PFSK-1 (cell line): ENCODE measurements around the gene ERC1.

Source experiments
- FOXP2 ChIP-seq: optimal IDR thresholded peaks from 2 replicates; pipeline ENCODE3; 2011; ENCODE audit warnings: borderline replicate concordance, control low read depth, inconsistent platforms; ENCODE audit not compliant: insufficient read depth; ENCODE audit errors: extremely low read length, extremely low read depth
- POLR2AphosphoS5 ChIP-seq: IDR thresholded peaks from 2 replicates; pipeline ENCODE4 v1.6.1; 2012; ENCODE audit warnings: low read depth, mild to moderate bottlenecking, control low read depth, low read length, moderate library complexity
- REST ChIP-seq, 2 experiments: IDR thresholded peaks; 2 replicates each; pipeline versions ENCODE4 v1.6.1 to v1.8.0; 2011 to 2012; ENCODE audit warnings: low read depth in 2 of 2, low read length in 2 of 2, control low read depth in 1 of 2, inconsistent platforms in 1 of 2, mild to moderate bottlenecking in 1 of 2, moderate library complexity in 1 of 2; ENCODE audit not compliant: insufficient read depth in 1 of 2
- SIN3A ChIP-seq: IDR thresholded peaks from 2 replicates; pipeline ENCODE4 v1.6.1; 2012; ENCODE audit warnings: mild to moderate bottlenecking, low read length, moderate library complexity, borderline replicate concordance; ENCODE audit not compliant: insufficient read depth
- TAF1 ChIP-seq: IDR thresholded peaks from 2 replicates; pipeline ENCODE4 v1.6.1; 2012; ENCODE audit warnings: low read length, control low read depth, borderline replicate concordance; ENCODE audit not compliant: insufficient read depth

ERC1 gene

GRCh38 chr12:1217191-1217949, 226.3 kb downstream of the ERC1 start:
- TF ChIP-seq REST (IDR thresholded peaks at IDR 0.05; ENCODE audit: insufficient read depth in 1 of 2, low read depth in 2 of 2, low read length in 2 of 2) (no peak), TAF1 (no peak), POLR2AphosphoS5 (no peak), FOXP2 (no peak), SIN3A (no peak)

- TF ChIP-seq TAF1 = no peak
- TF ChIP-seq SIN3A = no peak
- no peak for TF ChIP-seq POLR2AphosphoS5
- no peak for TF ChIP-seq FOXP2
- TF ChIP-seq REST (IDR thresholded peaks at IDR 0.05; ENCODE audit: insufficient read depth in 1 of 2, low read depth in 2 of 2, low read length in 2 of 2) = no peak
Observed at GRCh38 chr12:1218369-1218768, 227.3 kb downstream of the ERC1 start.

GRCh38 chr12:1220127-1221092, 229.4 kb downstream of the ERC1 start:
- TF ChIP-seq SIN3A (no peak), FOXP2 (no peak), REST (IDR thresholded peaks at IDR 0.05; ENCODE audit: insufficient read depth in 1 of 2, low read depth in 2 of 2, low read length in 2 of 2) (no peak), POLR2AphosphoS5 (no peak), TAF1 (no peak)

- TF ChIP-seq SIN3A (no peak), POLR2AphosphoS5 (no peak), FOXP2 (no peak), REST (IDR thresholded peaks at IDR 0.05; ENCODE audit: insufficient read depth in 1 of 2, low read depth in 2 of 2, low read length in 2 of 2) (no peak), TAF1 (no peak)
Observed at GRCh38 chr12:1222858-1223639, 232.0 kb downstream of the ERC1 start.
